Measurements from ENCODE around the gene FN1.

FN1 gene

GRCh38 chr2:215405722-215406581 is 29.9 kb downstream of the FN1 start:
- no peak for DNase-seq

- DNase-seq, result no peak
These were observed 31.4 kb downstream of the FN1 start for GRCh38 chr2:215404348-215405012.

GRCh38 chr2:215403441-215404347 is 32.2 kb downstream of the FN1 start:
- no peak for DNase-seq

- DNase-seq, result no peak
These were observed 33.9 kb downstream of the FN1 start for GRCh38 chr2:215401896-215402379.

- no peak for DNase-seq
These were observed 36.7 kb downstream of the FN1 start for GRCh38 chr2:215399067-215399716.

GRCh38 chr2:215397632-215398341 is 38.1 kb downstream of the FN1 start:
- no peak for DNase-seq

- no peak for DNase-seq
These were observed 39.1 kb downstream of the FN1 start for GRCh38 chr2:215396595-215397313.

GRCh38 chr2:215395687-215396460 is 40.0 kb downstream of the FN1 start:
- no peak for DNase-seq

- DNase-seq, result no peak
These were observed 41.6 kb downstream of the FN1 start for GRCh38 chr2:215394102-215394805.

- no peak for DNase-seq
These were observed 43.1 kb downstream of the FN1 start for GRCh38 chr2:215392687-215393270.

GRCh38 chr2:215392164-215392563 is 43.7 kb downstream of the FN1 start:
- DNase-seq, result no peak

GRCh38 chr2:215391531-215391930 is 44.3 kb downstream of the FN1 start:
- no peak for DNase-seq

- no peak for DNase-seq
These were observed 45.3 kb downstream of the FN1 start for GRCh38 chr2:215390550-215390913.

GRCh38 chr2:215388002-215388728 is 47.7 kb downstream of the FN1 start:
- no peak for DNase-seq

GRCh38 chr2:215386566-215386965 is 49.3 kb downstream of the FN1 start:
- no peak for DNase-seq

- DNase-seq, result no peak
These were observed 51.2 kb downstream of the FN1 start for GRCh38 chr2:215384710-215385109.

GRCh38 chr2:215383652-215384279 is 52.1 kb downstream of the FN1 start:
- DNase-seq, result no peak

GRCh38 chr2:215382480-215382879 is 53.4 kb downstream of the FN1 start:
- no peak for DNase-seq
